K562 (cell line): ENCODE data around the gene YJEFN3. TPM values are rescaled to one million over a fixed set of nuclear protein-coding genes. Genes with fewer than 3 reads are reported as not detected.

Experiments used
- AFF1 ChIP-seq, 2 experiments: fragments of 450-650 bp; IDR thresholded peaks; 2 replicates each; pipeline ENCODE4 v1.6.1; 2018; ENCODE audit warnings: mild to moderate bottlenecking in 2 of 2, low read depth in 1 of 2; ENCODE audit not compliant: partially characterized antibody in 2 of 2
- FOS ChIP-seq: IDR thresholded peaks from 3 replicates; pipeline ENCODE4 v1.6.1; 2011; ENCODE audit not compliant: insufficient read length; ENCODE audit errors: extremely low read depth
- LEF1 ChIP-seq: fragments of 450-650 bp; IDR thresholded peaks from 2 replicates; pipeline ENCODE4 v1.6.1; 2016; ENCODE audit warnings: mild to moderate bottlenecking
- PRDM10 ChIP-seq: fragments of 450-650 bp; IDR thresholded peaks from 2 replicates; pipeline ENCODE4 v1.6.1; 2018; ENCODE audit not compliant: partially characterized antibody
- PREB ChIP-seq: sonication (generic); formaldehyde crosslinking; IDR thresholded peaks from 2 replicates; pipeline ENCODE4 v1.8.1; 2023; ENCODE audit warnings: mild to moderate bottlenecking, missing genetic modification reagents
- TCF3 ChIP-seq: sonication (generic); formaldehyde crosslinking; IDR thresholded peaks from 2 replicates; pipeline ENCODE4 v1.4.0; 2020; ENCODE audit warnings: mild to moderate bottlenecking, missing genetic modification reagents
- TEAD1 ChIP-seq, 2 experiments: fragments of 450-650 bp in 1 of 2; sonication (generic) in 1 of 2; formaldehyde crosslinking; IDR thresholded peaks; 2 replicates each; pipeline versions ENCODE4 v1.4.0 to v1.8.0; 2020 to 2022; ENCODE audit warnings: mild to moderate bottlenecking in 2 of 2, missing genetic modification reagents in 1 of 2
- ZFP36 ChIP-seq: fragments of 150-350 bp; IDR thresholded peaks from 2 replicates; pipeline ENCODE4 v1.6.1; 2018; ENCODE audit warnings: low read length, low read depth; ENCODE audit not compliant: partially characterized antibody
- ZNF197 ChIP-seq: fragments of 200-800 bp; sonication (Bioruptor generic); IDR thresholded peaks from 2 replicates; pipeline ENCODE4 v1.6.1; 2016; ENCODE audit warnings: low read depth, missing genetic modification characterization, missing compliant biosample characterization
- ZNF217 ChIP-seq: sonication (generic); formaldehyde crosslinking; IDR thresholded peaks from 2 replicates; pipeline ENCODE4 v1.8.0; 2022; ENCODE audit warnings: mild to moderate bottlenecking, missing genetic modification reagents
- ZNF395 ChIP-seq: fragments of 200-800 bp; sonication (Bioruptor generic); IDR thresholded peaks from 2 replicates; pipeline ENCODE4 v1.6.1; 2017; ENCODE audit warnings: missing genetic modification characterization, missing compliant biosample characterization
- ZNF668 ChIP-seq: fragments of 250-450 bp; sonication (Bioruptor Pico); IDR thresholded peaks from 2 replicates; pipeline ENCODE4 v1.8.0; 2022; ENCODE audit warnings: mild to moderate bottlenecking, inconsistent platforms
- polyA plus RNA-seq, 8 experiments: library from polyadenylated mRNA; depleted of rRNA in 4 of 8; stranded (reverse) in 5 of 8; unstranded in 3 of 8; fragments of >200 nt; fragmentation: Nextera tagmentation in 2 of 8; fragmentation: Illumina TruSeq in 1 of 8; extraction: Ambion mirVana in 2 of 8; extraction: Trizol in 1 of 8; gene quantifications; 2 replicates each; pipeline versions ENCODE4 v1.2.1 to v1.2.3, GENCODE V29; 2011 to 2014; ENCODE audit warnings: inconsistent platforms in 1 of 8, missing spikeins in 1 of 8
- total RNA-seq, 7 experiments: library from RNA; depleted of rRNA in 6 of 7; stranded (reverse); fragments of >200 nt in 6 of 7; fragmentation: Illumina TruSeq in 2 of 7; extraction: Trizol in 2 of 7; gene quantifications; 2 replicates each; pipeline versions ENCODE4 v1.2.1 to v1.2.3, GENCODE V29; 2011 to 2021; ENCODE audit warnings: low replicate concordance in 1 of 7

The YJEFN3 gene
- total and polyA plus RNA-seq, 9 of the 15 experiments (the other 6 are each of a cell fraction or from before 2014, with no cell fraction given), result 0.04 to 5.8 (median 1.3) TPM; not detected in 1

- TF ChIP-seq AFF1 (IDR thresholded peaks at IDR 0.05; ENCODE audit: low read depth in 1 of 2, partially characterized antibody in 2 of 2) (peak in 1 of 2 experiments; percentile 59), ZNF395 (CRISPR knock-in tag) (peak; percentile 79), TEAD1 (CRISPR knock-in tag; IDR thresholded peaks at IDR 0.05) (peak; percentile 81 to 84; a peak in 2 of 4 replicates), FOS (peak; percentile 65), ZNF668 (no peak), TCF3 (CRISPR knock-in tag) (peak; percentile 24; the same call in 1 of the 2 replicates), PRDM10 (no peak), PREB (CRISPR knock-in tag) (no peak), ZNF217 (no peak), ZNF197 (CRISPR knock-in tag) (peak; percentile 74; the same call in 1 of the 2 replicates), LEF1 (peak; percentile 82), ZFP36 (no peak)
These were observed 39.6 kb upstream of the YJEFN3 start (continued) for GRCh38 chr19:19488875-19489690.
